Tibial artery (tissue), 4 donors: ENCODE results near the gene ITIH3.

Source experiments
- DNase-seq, 2 donors: peaks; one replicate each; pipeline ENCODE4 v3.0.0-alpha.2; 2019
- H3K27ac ChIP-seq, 2 donors: fragments of 200-600 bp; sonication (generic) in 1 of 2; 1 replicate in 1 of 2; 2 replicates in 1 of 2; pipeline ENCODE4 v1.5.1; 2018 to 2019; ENCODE audit warnings: mild to moderate bottlenecking in 1 of 2
- H3K27me3 ChIP-seq, 2 donors: fragments of 200-600 bp; sonication (generic) in 1 of 2; one replicate each; pipeline versions ENCODE4 v1.5.1 to v1.6.0; 2016 to 2019
- H3K36me3 ChIP-seq, 3 donors: fragments of 200-600 bp; sonication (generic) in 2 of 3; one replicate each; pipeline ENCODE4 v1.5.1; 2016 to 2019; ENCODE audit warnings: mild to moderate bottlenecking in 2 of 3
- H3K4me1 ChIP-seq, 4 donors: fragments of 200-600 bp; sonication (generic) in 2 of 4; 1 replicate in 3 of 4; 2 replicates in 1 of 4; pipeline ENCODE4 v1.5.1; 2016 to 2019
- H3K4me3 ChIP-seq, 2 donors: fragments of 200-600 bp; sonication (generic) in 1 of 2; 1 replicate in 1 of 2; 2 replicates in 1 of 2; pipeline ENCODE4 v1.5.1; 2018 to 2019; ENCODE audit warnings: mild to moderate bottlenecking in 2 of 2
- H3K9me3 ChIP-seq, 3 donors: fragments of 200-600 bp; sonication (generic) in 1 of 3; one replicate each; pipeline ENCODE4 v1.5.1; 2016 to 2019
- CTCF ChIP-seq, 2 experiments: fragments of 200-600 bp in 1 of 2; fragments of 450-650 bp in 1 of 2; IDR thresholded peaks; one replicate each; pipeline ENCODE4 v1.5.1; 2017 to 2019; ENCODE audit warnings: antibody characterized with exemption in 2 of 2, mild to moderate bottlenecking in 1 of 2, moderate library complexity in 1 of 2
- intact Hi-C: fragments of 100-400 bp; cut with DNase I; formaldehyde crosslinking; loops from one replicate; pipeline ENCODE4 v1.15.0; 2023; ENCODE audit warnings: low total_unique reads

The ITIH3 gene

DNA sequence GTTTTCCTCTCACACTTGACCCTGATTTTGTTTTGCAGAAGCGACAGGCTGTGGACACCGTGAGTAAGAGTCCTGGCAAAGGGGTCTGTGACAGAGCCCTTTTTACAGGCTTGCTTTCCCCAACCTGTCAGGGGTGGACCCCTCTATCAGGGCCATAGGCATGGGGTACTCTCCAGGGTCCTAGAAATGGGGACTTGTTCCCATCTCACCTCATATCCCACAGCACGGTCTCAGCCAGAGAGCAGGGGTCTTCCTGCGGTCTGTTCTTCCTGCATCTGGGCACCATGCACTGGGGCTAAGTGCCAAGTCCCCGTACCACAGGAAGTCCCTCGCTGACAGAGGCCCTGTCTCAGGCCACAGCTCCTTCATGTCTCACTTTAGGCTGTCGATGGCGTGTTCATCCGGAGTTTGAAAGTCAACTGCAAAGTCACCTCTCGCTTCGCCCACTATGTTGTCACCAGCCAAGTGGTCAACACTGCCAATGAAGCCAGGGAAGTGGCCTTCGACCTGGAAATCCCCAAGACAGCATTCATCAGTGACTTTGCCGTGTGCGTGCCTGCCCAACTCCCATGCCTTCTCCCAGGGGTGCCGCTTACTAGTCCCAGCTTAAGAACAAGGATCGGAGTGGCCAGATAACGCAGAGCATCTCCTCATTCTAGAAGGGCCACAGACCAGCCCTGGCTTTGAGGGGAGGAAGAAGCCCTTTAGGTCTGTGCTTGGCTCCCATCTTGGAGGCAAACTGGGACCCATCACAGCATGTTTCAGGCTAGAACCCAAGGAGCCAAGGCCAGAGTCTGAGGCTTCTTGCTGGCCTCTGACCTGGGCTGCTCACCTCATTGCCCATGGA lies 16.4 kb upstream of the ITIH3 start:
- no peak overlapping the region for H3K27ac ChIP-seq
- intact Hi-C loops: loop anchor here (10.0 kb wide), 2 partner anchors 47 to 157 kb away; no protein-coding TSS in a partner anchor
- peaks cover 0 to 14% of the 10 kb centered on the region in 2 donors for H3K27me3 ChIP-seq
- no peaks in the 10 kb centered on the region for H3K36me3 ChIP-seq
- no peaks in the 10 kb centered on the region for H3K9me3 ChIP-seq
- peak in 1 of 2 donors; percentile 61 for DNase-seq
- no peaks in the 10 kb centered on the region for H3K4me1 ChIP-seq
- H3K4me3 ChIP-seq: no peak overlapping the region
- TF ChIP-seq CTCF (IDR thresholded peaks at IDR 0.05): no peak

- intact Hi-C loops: loop anchor here (10.0 kb wide), 2 partner anchors 46 to 156 kb away; no protein-coding TSS in a partner anchor
- Histone ChIP-seq H3K4me3 (no peak overlapping the region), H3K9me3 (no peaks in the 10 kb centered on the region), H3K4me1 (no peaks in the 10 kb centered on the region), H3K27ac (no peak overlapping the region), H3K27me3 (peaks cover 0 to 14% of the 10 kb centered on the region in 2 donors), H3K36me3 (no peaks in the 10 kb centered on the region)
- TF ChIP-seq CTCF (IDR thresholded peaks at IDR 0.05): no peak
- DNase-seq: no peak
Measured at GRCh38 chr3:52779011-52779836, 15.4 kb upstream of the ITIH3 start.

DNA sequence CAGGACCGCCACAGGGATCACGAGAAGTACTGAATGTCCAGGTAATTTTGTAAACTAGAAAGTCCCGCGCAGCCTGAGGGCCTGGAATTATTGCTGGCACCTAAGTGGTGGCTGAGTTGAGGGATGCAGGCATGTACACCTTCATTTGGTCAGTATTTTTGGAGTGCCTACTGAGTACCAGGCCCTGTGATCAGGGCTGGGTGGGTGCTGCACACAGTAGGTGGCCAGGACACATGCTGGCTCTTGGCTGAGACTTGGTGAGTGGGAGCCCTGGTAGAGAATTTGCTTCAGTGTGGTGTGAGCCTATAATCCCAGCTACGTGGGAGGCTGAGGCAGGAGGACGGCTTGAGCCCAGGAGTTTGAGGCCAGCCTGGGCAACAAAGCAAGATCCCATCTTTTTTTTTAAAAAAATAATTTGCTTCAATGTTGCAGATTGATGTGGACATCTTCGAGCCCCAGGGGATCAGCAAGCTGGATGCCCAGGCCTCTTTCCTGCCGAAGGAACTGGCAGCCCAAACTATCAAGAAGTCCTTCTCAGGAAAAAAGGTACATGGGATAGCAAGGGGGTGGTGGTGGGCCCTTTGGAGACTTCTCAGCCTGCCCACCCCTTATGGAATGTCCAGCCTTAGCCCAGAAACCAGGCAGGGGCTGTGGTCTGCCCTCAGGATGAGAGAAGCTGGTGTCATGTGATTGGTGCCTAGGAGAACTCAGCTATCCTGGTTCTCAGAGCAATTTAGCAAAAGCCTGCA lies 14.6 kb upstream of the ITIH3 start:
- Histone ChIP-seq H3K36me3 (no peaks in the 10 kb centered on the region), H3K27me3 (peaks cover 0 to 14% of the 10 kb centered on the region in 2 donors), H3K27ac (no peak overlapping the region), H3K9me3 (no peaks in the 10 kb centered on the region), H3K4me1 (no peaks in the 10 kb centered on the region), H3K4me3 (no peak overlapping the region)
- DNase-seq: no peak
- intact Hi-C loops: loop anchor here (10.0 kb wide), 2 partner anchors 45 to 155 kb away; no protein-coding TSS in a partner anchor
- no peak for TF ChIP-seq CTCF (IDR thresholded peaks at IDR 0.05)

DNA sequence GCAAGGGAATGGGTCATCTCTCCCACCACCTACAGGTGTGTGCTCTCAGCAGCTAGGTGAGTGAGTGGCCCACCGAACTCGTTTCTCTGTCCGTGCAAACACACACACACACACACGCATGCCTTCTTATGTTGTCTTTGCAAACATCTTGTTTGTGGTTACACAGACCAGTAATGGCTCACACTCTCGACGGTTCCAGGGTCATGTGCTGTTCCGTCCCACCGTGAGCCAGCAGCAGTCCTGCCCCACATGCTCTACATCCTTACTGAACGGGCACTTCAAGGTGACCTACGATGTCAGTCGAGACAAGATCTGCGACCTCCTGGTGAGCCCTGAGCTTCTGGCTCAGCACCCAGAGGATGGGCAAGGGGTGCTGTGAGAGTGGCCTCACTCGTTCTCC lies 12.9 kb upstream of the ITIH3 start:
- DNase-seq: no peak
- intact Hi-C loops: no loop called here
- H3K9me3 ChIP-seq: no peaks in the 10 kb centered on the region

More for the DNA sequence above, 12.9 kb upstream of the ITIH3 start:
- Histone ChIP-seq H3K27ac (no peak overlapping the region), H3K4me3 (no peak overlapping the region), H3K4me1 (no peaks in the 10 kb centered on the region), H3K27me3 (peaks cover 0 to 14% of the 10 kb centered on the region in 2 donors), H3K36me3 (no peaks in the 10 kb centered on the region)
- TF ChIP-seq CTCF (IDR thresholded peaks at IDR 0.05): no peak
